Erythroblast (primary cell): ENCODE results near the gene TSTD2.
"Not testable (repeated sequence)": the region's sequence is repeated elsewhere in the genome, so short reads cannot be mapped to it uniquely, and the experiment has no call there.

Experiments
- DNase-seq, 2 experiments: peaks; one replicate each; lab custom pipeline; 2025; lab: John Stamatoyannopoulos, UW
- GATA1 ChIP-seq: IDR thresholded peaks from 2 replicates; pipeline ENCODE4 v1.6.1; 2011; ENCODE audit warnings: low read depth, mild to moderate bottlenecking, control low read depth, low read length, moderate library complexity
- POLR2A ChIP-seq: IDR thresholded peaks from 2 replicates; pipeline ENCODE4 v1.6.1; 2011; ENCODE audit warnings: mild to moderate bottlenecking, low read length

Gene TSTD2

GRCh38 chr9:97647996-97648395 lies 14.8 kb upstream of the TSTD2 start:
- no peak for DNase-seq
- TF ChIP-seq GATA1, result no peak
- no peak for TF ChIP-seq POLR2A

DNA sequence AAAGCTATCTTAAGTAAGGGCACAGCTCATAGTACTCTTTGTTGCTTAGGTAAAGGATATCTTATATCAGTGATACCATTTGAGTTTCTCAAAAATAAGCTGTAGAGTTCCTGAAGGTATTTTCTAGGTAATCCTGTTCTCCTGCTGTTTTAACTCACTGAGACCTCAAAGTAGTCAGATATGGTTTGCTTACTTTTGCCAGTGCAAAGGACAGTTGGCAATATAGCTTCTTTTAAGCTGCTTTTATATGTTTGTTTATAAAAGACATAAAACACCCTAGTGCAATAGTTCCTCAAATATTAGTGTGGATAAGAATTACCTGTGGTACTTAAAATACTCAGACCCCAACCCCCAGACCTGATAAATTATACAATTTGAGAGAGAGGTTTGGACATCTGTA lies 12.6 kb upstream of the TSTD2 start:
- TF ChIP-seq POLR2A (no peak), GATA1 (no peak)
- DNase-seq, result no peak

DNA sequence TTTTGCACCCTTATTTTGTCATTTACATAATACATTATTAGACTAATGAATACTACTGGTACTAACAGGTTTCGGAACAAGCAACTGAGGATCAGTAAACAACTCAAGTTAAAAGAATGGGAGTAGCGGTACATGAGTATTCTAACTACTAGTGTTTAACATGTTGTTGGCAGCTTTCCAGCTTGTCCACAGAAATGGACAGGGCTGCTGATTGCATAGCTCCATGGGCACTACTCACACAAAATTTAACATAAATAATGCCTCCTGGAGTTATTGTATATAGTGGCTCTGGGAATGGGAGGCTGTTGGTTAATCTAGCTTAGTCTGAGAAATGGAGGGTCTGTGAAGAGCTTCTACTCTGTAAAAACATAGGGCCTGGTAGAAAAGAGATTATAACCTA lies 7.2 kb upstream of the TSTD2 start:
- peak; percentile 5 to 17 for DNase-seq
- no peak for TF ChIP-seq POLR2A
- TF ChIP-seq GATA1, result no peak

DNA sequence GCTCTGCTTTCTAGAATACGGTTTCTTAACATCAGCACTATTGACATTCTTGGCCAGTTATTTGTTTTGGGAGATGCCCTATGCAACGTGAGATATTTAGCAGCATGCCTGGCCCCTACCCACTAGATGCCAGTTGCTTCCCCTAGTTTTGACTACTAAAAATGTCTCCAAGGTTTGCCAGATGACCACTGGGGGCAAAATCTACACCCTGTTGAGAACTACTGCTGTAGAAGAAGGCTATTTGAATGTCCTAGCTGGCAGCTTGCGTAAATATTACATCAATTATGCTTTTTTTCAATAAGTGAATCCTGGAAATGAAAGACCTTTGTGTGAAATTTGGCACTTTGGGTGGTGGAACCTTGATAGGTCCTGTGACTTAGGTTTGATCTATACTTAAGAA lies 5.5 kb upstream of the TSTD2 start:
- TF ChIP-seq GATA1 (no peak), POLR2A (no peak)
- DNase-seq, result peak; percentile 12 to 13

GRCh38 chr9:97636903-97637302 lies 3.7 kb upstream of the TSTD2 start:
- DNase-seq, result peak in 1 of 2 experiments; percentile 20
- no peak for TF ChIP-seq GATA1
- TF ChIP-seq POLR2A, result no peak

GRCh38 chr9:97635026-97635425 lies 1.9 kb upstream of the TSTD2 start:
- TF ChIP-seq GATA1 (no peak), POLR2A (no peak)
- DNase-seq, result no peak

DNA sequence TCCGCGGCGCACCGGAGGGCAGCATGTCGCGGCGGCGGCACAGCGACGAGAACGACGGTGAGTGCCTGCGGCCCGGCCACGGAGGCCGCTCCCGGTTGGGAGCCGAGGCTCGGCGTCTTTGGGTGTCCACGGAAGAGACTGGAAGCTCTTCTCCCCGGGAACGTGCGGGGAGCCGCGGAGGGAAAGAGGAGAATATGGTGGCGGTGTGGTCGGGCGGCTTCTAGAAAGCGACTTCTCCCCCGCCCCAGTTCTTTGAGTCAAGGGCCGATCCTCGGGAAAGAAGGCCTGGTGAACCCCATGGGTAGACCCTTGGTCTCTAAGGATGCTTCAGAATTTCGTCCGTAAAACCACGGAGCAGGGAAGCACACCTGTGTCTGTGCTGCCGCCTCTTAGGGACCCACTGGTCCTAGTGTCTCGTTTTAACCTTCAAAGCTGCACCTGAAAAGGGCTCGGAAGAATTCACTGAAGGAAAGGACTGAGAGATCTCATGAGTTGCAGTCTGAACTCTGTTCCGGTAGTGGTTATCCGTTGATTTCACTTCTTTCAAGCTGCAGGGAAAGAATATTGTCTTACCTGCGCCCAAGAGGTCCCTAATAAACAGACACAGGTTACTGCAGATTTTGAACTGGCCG lies 807 bp upstream of the TSTD2 start:
- DNase-seq, result peak; percentile 51 to 66
- TF ChIP-seq POLR2A (no peak), GATA1 (no peak)

GRCh38 chr9:97632248-97632984 lies 752 bp downstream of the TSTD2 start:
- DNase-seq, result peak; percentile 93 to 95
- no peak for TF ChIP-seq GATA1
- no peak for TF ChIP-seq POLR2A

DNA sequence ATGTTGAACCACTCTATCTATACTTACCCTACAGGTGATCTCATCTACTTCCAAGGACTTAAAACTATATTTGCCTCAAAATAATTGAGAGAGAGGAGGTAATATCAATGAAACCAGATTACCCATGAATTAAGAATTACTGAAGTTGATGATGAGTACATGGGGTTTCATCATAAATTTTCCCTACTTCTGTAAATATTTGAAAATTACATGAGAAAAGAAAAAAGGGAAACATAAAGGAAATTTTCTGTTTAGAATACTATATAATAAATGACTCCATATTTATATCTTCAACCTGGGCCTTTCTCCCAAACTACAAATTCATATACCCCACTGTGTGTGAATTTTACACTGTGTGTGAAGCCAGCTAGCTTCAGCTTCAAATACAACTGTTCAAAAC lies 2.6 kb downstream of the TSTD2 start:
- no peak for DNase-seq
- TF ChIP-seq GATA1 (no peak), POLR2A (no peak)

DNA sequence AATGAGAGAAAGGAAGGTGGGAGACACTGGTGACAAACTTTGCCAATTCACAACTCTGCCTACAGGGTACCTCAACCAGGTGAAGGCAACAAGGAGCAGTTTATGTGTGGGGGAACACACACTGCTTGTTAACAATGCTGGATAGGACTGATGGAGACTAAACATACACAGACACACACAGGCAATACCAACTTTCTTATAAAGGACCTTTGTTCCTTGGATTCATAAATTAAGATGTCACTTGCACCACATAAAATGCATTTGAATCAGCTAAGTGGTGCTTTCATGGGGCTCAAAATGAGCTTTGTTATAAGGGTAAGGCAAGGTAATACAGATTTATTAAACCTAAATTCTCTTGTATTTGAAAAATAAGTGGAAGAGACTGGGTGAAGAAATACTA lies 4.0 kb downstream of the TSTD2 start:
- TF ChIP-seq POLR2A (no peak), GATA1 (no peak)
- DNase-seq, result no peak

DNA sequence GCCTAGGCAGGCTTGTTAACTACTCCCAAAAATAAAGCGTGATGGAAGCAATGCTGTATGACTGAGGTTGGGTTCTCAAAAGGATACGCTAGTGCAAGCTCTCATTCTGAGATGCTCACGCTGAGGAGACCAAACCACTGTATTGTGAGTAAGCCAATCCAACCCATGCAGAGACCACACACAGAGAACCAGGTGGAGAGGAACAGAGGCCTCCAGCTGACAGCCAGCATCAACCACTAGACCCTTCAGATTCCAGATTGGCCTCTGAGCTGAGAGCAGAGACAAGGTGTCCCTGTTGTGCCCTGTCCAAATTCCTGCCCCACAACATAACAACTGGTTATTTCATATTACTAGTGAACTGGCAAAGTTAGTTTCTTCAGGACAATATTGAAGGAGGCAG lies 4.5 kb downstream of the TSTD2 start:
- TF ChIP-seq POLR2A (no peak), GATA1 (no peak)
- DNase-seq, result no peak

GRCh38 chr9:97627624-97628023 lies 5.5 kb downstream of the TSTD2 start:
- TF ChIP-seq POLR2A (no peak), GATA1 (no peak)
- no peak for DNase-seq

- no peak for DNase-seq
- TF ChIP-seq GATA1, result no peak
Observed at GRCh38 chr9:97625620-97626019, 7.5 kb downstream of the TSTD2 start.

DNA sequence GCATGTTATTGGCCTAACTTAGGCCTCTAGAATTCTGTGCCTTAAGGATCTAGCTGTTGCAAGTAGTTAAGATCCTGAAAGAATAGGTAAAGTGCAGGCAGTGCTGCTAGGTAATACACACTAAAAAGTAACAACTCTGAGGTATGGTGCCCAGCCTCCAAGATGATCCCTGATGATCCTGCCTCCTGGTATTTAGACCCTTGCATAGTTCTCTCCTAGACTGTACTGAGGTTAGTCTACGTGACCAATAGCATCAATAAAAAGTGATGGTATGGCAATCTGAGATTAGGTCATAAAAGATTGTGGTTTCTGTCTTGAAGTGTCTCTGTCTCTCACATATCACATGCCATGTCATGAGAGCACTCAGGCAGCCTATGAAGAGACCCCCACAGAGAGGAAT lies 9.2 kb downstream of the TSTD2 start:
- DNase-seq, result no peak
- TF ChIP-seq GATA1 (no peak), POLR2A (no peak)

- DNase-seq, result peak in 1 of 2 experiments; percentile 35
Observed at GRCh38 chr9:97622483-97622882, 10.7 kb downstream of the TSTD2 start.

DNA sequence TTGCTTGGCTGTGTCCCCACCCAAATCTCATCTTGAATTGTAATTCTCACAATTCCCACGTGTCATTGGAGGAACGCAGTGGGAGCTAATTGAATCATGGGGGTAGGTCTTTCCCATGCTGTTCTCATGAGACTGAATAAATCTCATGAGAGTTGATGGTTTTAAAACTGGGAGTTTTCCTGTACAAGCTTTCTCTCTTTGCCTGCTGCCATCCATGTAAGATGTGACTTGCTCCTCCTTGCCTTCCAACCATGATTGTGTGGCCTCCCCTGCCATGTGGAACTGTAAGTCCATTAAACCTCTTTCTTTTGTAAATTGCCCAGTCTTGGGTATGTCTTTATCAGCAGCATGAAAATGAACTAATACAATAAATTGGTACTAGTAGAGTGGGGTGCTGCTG lies 13.1 kb downstream of the TSTD2 start:
- not testable (repeated sequence) for DNase-seq
